HepG2 (cell line): ENCODE measurements around the gene BBC3. TPM values are rescaled to one million over a fixed set of nuclear protein-coding genes. Genes with fewer than 3 reads are reported as not detected.
A peak's percentile ranks its signal among the peaks of the same experiment; 100 is the strongest.

Source experiments
- AHR ChIP-seq: IDR thresholded peaks from 2 replicates; pipeline ENCODE4 v1.6.1; 2018; ENCODE audit warnings: missing genetic modification reagents, missing compliant biosample characterization
- FOSL2 ChIP-seq: sonication (generic); formaldehyde crosslinking; IDR thresholded peaks from 2 replicates; pipeline ENCODE4 v1.4.0; 2020; ENCODE audit warnings: missing genetic modification reagents
- HMGXB4 ChIP-seq, 2 experiments: sonication (generic) in 1 of 2; formaldehyde crosslinking in 1 of 2; IDR thresholded peaks; 2 replicates each; pipeline versions ENCODE4 v1.4.0 to v1.6.1; 2018 to 2020; ENCODE audit warnings: missing genetic modification reagents in 2 of 2, borderline replicate concordance in 1 of 2, low read depth in 1 of 2, mild to moderate bottlenecking in 1 of 2, missing biosample characterization in 1 of 2
- HNF1A ChIP-seq, 2 experiments: sonication (generic) in 1 of 2; formaldehyde crosslinking in 1 of 2; IDR thresholded peaks; 2 replicates each; pipeline versions ENCODE4 v1.4.0 to v1.6.1; 2016 to 2020; ENCODE audit warnings: borderline replicate concordance in 1 of 2, low read depth in 1 of 2, mild to moderate bottlenecking in 1 of 2, missing genetic modification reagents in 1 of 2
- NR2C2 ChIP-seq: sonication (generic); formaldehyde crosslinking; IDR thresholded peaks from 2 replicates; pipeline ENCODE4 v1.4.0; 2020; ENCODE audit warnings: missing genetic modification reagents, mild to moderate bottlenecking, moderate library complexity, borderline replicate concordance
- PATZ1 ChIP-seq: sonication (generic); formaldehyde crosslinking; IDR thresholded peaks from 2 replicates; pipeline ENCODE4 v1.4.0; 2020; ENCODE audit warnings: missing genetic modification reagents
- RFXAP ChIP-seq: sonication (generic); formaldehyde crosslinking; IDR thresholded peaks from 2 replicates; pipeline ENCODE4 v1.4.0; 2020; ENCODE audit warnings: missing genetic modification reagents, borderline replicate concordance
- SKIL ChIP-seq: sonication (generic); formaldehyde crosslinking; IDR thresholded peaks from 2 replicates; pipeline ENCODE4 v1.8.0; 2022; ENCODE audit warnings: missing genetic modification reagents, mild to moderate bottlenecking, moderate library complexity, borderline replicate concordance
- SSRP1 ChIP-seq: IDR thresholded peaks from 2 replicates; pipeline ENCODE4 v1.6.1; 2016; ENCODE audit warnings: control low read depth
- ZFX ChIP-seq: sonication (generic); formaldehyde crosslinking; IDR thresholded peaks from 2 replicates; pipeline ENCODE4 v1.4.0; 2020; ENCODE audit warnings: mild to moderate bottlenecking, low read depth, missing genetic modification reagents, moderate library complexity
- ZKSCAN5 ChIP-seq: sonication (generic); formaldehyde crosslinking; IDR thresholded peaks from 2 replicates; pipeline ENCODE4 v1.5.1; 2020; ENCODE audit warnings: mild to moderate bottlenecking, missing genetic modification reagents
- ZNF180 ChIP-seq: sonication (generic); formaldehyde crosslinking; IDR thresholded peaks from 2 replicates; pipeline ENCODE4 v1.4.0; 2020; ENCODE audit warnings: low read depth, missing genetic modification reagents, borderline replicate concordance
- ZNF441 ChIP-seq: sonication (generic); formaldehyde crosslinking; IDR thresholded peaks from 2 replicates; pipeline ENCODE4 v1.7.0; 2021; ENCODE audit warnings: missing genetic modification reagents, borderline replicate concordance
- ZNF576 ChIP-seq: sonication (generic); formaldehyde crosslinking; IDR thresholded peaks from 2 replicates; pipeline ENCODE4 v1.4.0; 2020; ENCODE audit warnings: mild to moderate bottlenecking, missing genetic modification reagents
- ZNF629 ChIP-seq: sonication (generic); formaldehyde crosslinking; conservative IDR thresholded peaks from 2 replicates; pipeline ENCODE4 v1.5.0; 2020; ENCODE audit warnings: missing genetic modification reagents
- polyA plus RNA-seq, 8 experiments: library from polyadenylated mRNA; depleted of rRNA in 3 of 8; stranded (reverse) in 7 of 8; unstranded in 1 of 8; fragments of >200 nt; fragmentation: Illumina TruSeq in 4 of 8; extraction: Trizol in 4 of 8; gene quantifications; 2 replicates each; pipeline versions ENCODE4 v1.2.1 to v1.2.3, GENCODE V29; 2011 to 2016; ENCODE audit warnings: low read depth in 4 of 8, missing spikeins in 1 of 8, mixed read lengths in 1 of 8; ENCODE audit not compliant: insufficient read depth in 1 of 8
- total RNA-seq, 5 experiments: library from RNA; depleted of rRNA; stranded (reverse); fragments of >200 nt; fragmentation: Illumina TruSeq; extraction: Trizol; gene quantifications; 2 replicates each; pipeline ENCODE4 v1.2.3, GENCODE V29; 2016; ENCODE audit warnings: low read depth in 1 of 5

Gene BBC3
- total and polyA plus RNA-seq, 2 of the 13 experiments (the other 11 are each of a cell fraction or from before 2014, with no cell fraction given): 6.1 to 8.8 TPM

- TF ChIP-seq SKIL (CRISPR knock-in tag): peak; percentile 54; the same call in 1 of the 2 replicates
- TF ChIP-seq FOSL2 (CRISPR knock-in tag): peak; percentile 70
- TF ChIP-seq RFXAP (CRISPR knock-in tag): peak; percentile 91
- TF ChIP-seq AHR (CRISPR knock-in tag): 0 out of 2 replicates have a peak, but pooled peaks have one; percentile 24
- TF ChIP-seq ZNF576 (CRISPR knock-in tag): no peak
- no peak for TF ChIP-seq ZKSCAN5 (CRISPR knock-in tag)
- TF ChIP-seq ZNF629 (CRISPR knock-in tag): no peak
- TF ChIP-seq ZFX (CRISPR knock-in tag): peak; percentile 34; the same call in 1 of the 2 replicates
- 0 out of 2 replicates have a peak, but pooled peaks have one; percentile 17 for TF ChIP-seq NR2C2 (CRISPR knock-in tag)
- peak; percentile 66; the same call in 1 of the 2 replicates for TF ChIP-seq ZNF441 (CRISPR knock-in tag)
- 0 out of 4 replicates have a peak, but pooled peaks of 1 of the 2 experiments have one; percentile 32 for TF ChIP-seq HMGXB4 (CRISPR knock-in tag; IDR thresholded peaks at IDR 0.05; ENCODE audit: borderline replicate concordance in 1 of 2, low read depth in 1 of 2)
- no peak for TF ChIP-seq ZNF180 (CRISPR knock-in tag)
- no peak for TF ChIP-seq HNF1A (IDR thresholded peaks at IDR 0.05; ENCODE audit: low read depth)
- 0 out of 2 replicates have a peak, but pooled peaks have one; percentile 35 for TF ChIP-seq HNF1A (CRISPR knock-in tag; IDR thresholded peaks at IDR 0.05; ENCODE audit: borderline replicate concordance)
- TF ChIP-seq SSRP1 (CRISPR knock-in tag): 0 out of 2 replicates have a peak, but pooled peaks have one; percentile 36
- TF ChIP-seq PATZ1 (CRISPR knock-in tag): peak; percentile 91
These were observed 10.3 kb upstream of the BBC3 start (continued) for GRCh38 chr19:47240996-47241918.
